GM06990 (cell line): Measurements from ENCODE around the gene RAG2.

Experiments
- DNase-seq: peaks from one replicate; pipeline ENCODE4 v3.0.0-alpha.2; 2011; ENCODE audit not compliant: insufficient read length; ENCODE audit errors: extremely low read depth
- H3K27me3 ChIP-seq: replicated peaks from 2 replicates; pipeline ENCODE4 v1.6.0; 2011; ENCODE audit warnings: low read length; ENCODE audit not compliant: control insufficient read depth, insufficient read depth
- H3K36me3 ChIP-seq: 2 replicates; pipeline ENCODE4 v1.5.1; 2011; ENCODE audit warnings: low read length; ENCODE audit not compliant: control insufficient read depth, insufficient read depth
- H3K4me3 ChIP-seq: replicated peaks from 2 replicates; pipeline ENCODE4 v1.5.1; 2011; ENCODE audit warnings: low read depth, mild to moderate bottlenecking, control low read depth, low read length
- TF ChIP-seq, protein P1 (sequence below): IDR thresholded peaks from 2 replicates; pipeline ENCODE4 v1.5.1; 2011; ENCODE audit warnings: low read length, control low read depth, mild to moderate bottlenecking, inconsistent platforms; ENCODE audit not compliant: insufficient read depth, poor library complexity, severe bottlenecking

RAG2 gene

DNA sequence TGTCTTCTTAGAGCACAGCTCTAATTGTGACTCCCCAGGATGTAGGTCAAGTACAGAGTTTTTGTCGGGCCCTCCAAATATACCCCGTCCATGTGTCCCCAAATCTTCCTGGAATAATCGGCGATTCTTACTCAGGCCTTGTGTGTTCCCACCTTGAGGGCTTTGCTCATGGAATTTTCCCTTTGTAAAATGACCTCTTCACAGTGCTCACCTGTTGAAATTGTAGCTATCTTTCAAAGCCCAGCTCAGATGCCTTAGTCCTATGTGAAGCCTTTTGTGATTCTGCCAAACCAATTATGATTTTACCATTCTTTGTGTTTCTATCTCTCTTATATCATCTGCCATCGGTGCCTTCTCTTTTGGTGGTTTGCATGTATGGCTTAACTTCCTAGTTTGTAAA, 30.1 kb upstream of the RAG2 start:
- Histone ChIP-seq H3K4me3 (no peak overlapping the region), H3K36me3 (no peaks in the 10 kb centered on the region), H3K27me3 (no peaks in the 10 kb centered on the region)
- TF ChIP-seq, protein P1, sequence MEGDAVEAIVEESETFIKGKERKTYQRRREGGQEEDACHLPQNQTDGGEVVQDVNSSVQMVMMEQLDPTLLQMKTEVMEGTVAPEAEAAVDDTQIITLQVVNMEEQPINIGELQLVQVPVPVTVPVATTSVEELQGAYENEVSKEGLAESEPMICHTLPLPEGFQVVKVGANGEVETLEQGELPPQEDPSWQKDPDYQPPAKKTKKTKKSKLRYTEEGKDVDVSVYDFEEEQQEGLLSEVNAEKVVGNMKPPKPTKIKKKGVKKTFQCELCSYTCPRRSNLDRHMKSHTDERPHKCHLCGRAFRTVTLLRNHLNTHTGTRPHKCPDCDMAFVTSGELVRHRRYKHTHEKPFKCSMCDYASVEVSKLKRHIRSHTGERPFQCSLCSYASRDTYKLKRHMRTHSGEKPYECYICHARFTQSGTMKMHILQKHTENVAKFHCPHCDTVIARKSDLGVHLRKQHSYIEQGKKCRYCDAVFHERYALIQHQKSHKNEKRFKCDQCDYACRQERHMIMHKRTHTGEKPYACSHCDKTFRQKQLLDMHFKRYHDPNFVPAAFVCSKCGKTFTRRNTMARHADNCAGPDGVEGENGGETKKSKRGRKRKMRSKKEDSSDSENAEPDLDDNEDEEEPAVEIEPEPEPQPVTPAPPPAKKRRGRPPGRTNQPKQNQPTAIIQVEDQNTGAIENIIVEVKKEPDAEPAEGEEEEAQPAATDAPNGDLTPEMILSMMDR = no peak
- DNase-seq = no peak

DNA sequence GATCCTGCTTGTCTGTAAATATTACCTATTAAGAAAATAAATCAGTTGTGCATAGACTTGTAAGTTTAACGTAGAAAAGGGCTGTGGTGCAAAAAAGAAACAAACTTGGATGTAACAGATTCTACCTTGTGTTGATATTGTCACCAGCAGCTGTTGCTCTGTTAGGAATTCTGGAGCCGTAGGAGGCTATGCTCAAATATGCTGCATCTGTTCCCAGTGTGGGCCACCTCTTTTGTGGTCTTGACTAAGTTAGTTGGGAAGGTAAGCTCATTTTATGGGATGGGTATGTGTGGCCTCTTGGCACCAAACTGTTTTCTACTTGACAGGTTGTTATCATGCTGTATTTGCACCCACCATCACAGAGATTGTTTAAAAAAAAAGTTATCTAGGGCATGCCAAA, 29.4 kb upstream of the RAG2 start:
- TF ChIP-seq, protein P1 = no peak
- H3K4me3 ChIP-seq = no peak overlapping the region
- H3K36me3 ChIP-seq = no peaks in the 10 kb centered on the region
- no peaks in the 10 kb centered on the region for H3K27me3 ChIP-seq
- no peak for DNase-seq

DNA sequence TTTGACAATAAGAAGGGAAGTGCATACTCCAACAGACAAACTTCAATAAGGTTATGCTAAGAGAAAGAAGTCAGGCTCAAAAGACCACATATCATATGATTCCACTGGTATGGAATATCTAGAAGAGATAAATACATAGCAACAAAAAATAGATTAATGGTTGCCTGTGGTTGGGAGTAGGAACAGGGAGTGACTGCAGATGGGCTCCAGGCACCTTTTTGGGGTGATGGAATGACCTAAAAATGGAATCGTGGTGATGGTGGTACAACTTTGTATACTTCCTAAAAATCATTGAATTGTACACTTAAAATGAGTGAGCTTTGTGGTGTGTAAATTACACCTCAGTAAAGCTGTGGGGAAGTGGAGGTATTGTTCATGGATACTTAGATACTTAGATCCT, 29.0 kb upstream of the RAG2 start:
- Histone ChIP-seq H3K36me3 (no peaks in the 10 kb centered on the region), H3K4me3 (no peak overlapping the region), H3K27me3 (no peaks in the 10 kb centered on the region)
- no peak for DNase-seq
- TF ChIP-seq, protein P1 = no peak

DNA sequence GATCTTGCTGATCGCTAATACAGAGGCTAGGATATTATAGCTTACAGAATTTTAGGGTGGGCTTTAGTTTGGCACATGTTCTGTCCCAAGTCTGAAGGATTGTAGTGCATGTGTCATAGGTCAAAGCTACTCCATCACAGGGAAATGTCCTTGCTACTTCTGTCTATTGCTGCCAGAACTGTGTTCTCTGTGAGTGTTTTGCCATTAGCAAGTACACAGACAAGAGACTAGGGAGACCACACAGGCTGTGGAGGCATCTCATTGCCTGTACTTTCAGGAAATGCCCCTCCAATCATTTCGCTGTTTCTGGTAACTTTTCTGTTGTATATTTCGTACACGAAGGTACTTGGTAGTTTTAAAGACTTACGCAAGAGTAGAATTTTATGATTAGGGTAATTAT, 25.5 kb upstream of the RAG2 start:
- Histone ChIP-seq H3K36me3 (no peaks in the 10 kb centered on the region), H3K4me3 (no peak overlapping the region), H3K27me3 (no peaks in the 10 kb centered on the region)
- TF ChIP-seq, protein P1 = no peak
- DNase-seq = no peak

DNA sequence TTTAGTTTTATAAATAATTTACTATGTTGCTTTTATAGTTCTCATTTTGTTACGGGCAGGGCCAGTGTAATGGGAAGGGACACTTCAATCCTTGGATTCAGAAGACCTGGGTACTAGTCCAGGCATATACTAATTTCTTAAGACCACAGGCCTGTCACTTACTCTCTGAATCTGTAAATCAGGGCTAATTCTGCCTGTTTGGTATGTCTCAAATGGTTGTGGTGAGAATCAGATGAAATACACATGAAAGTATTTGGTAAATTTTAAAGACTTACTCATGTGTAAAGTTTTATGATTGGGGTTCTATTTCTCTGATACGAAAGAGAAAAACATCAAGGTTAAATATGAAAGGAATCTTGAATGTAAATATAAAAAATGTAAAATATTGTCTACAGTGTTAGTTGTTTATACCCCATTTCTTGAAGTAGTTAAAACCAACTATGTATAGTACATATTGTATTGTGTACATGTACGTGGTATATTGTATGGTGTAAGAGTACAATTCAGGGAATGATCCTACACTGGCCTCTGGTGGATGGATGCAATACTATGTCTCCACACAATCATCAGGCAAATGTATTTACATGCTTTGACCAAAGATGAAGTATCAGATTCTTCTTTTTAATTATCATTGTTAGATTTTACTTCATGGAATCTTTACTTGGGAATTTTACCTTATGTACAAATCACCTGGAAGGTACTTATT, 24.5 kb upstream of the RAG2 start:
- Histone ChIP-seq H3K4me3 (no peak overlapping the region), H3K27me3 (no peaks in the 10 kb centered on the region), H3K36me3 (no peaks in the 10 kb centered on the region)
- no peak for DNase-seq
- TF ChIP-seq, protein P1 = peak; percentile 45

DNA sequence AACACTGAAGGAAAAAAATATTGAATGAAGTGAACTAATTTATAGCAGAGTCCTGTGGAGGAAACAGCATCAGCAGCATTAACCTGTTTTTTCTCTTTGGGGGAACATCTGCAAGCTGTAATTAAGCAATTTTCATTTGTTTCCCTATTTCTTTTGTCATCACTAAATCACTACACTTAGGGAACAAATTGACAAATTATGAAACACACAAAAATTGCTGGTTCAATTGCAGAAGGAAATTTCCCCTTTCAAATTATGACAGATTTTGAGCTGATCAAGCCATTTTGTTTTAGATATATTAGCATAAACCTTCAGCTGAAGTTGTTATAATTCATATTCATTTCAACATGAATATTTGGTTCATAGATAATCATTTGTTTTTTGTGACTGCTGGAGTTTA, 22.2 kb upstream of the RAG2 start:
- no peaks in the 10 kb centered on the region for H3K36me3 ChIP-seq
- TF ChIP-seq, protein P1 = no peak
- no peak for DNase-seq
- no peak overlapping the region for H3K4me3 ChIP-seq
- H3K27me3 ChIP-seq = no peaks in the 10 kb centered on the region
